Panc1 (cell line): ENCODE data around the gene MEF2A. TPM values are rescaled to one million over a fixed set of nuclear protein-coding genes. Genes with fewer than 3 reads are reported as not detected.

Experiments
- ATAC-seq: fragments of 200-7000 bp; cut with Tn5 transposase; 2 replicates; pipeline ENCODE4 v1.9.1; 2020; ENCODE audit warnings: mild to moderate bottlenecking, moderate library complexity
- BruUV-seq: library from RNA; stranded (reverse); fragments of 400-500 nt; replicated peaks from 2 replicates; lab custom pipeline; 2021; lab: Mats Ljungman, UMichigan
- CTCF ChIA-PET: fragments of 300-600 bp; sonication (Branson Sonifier 250); formaldehyde crosslinking; loops from one replicate; lab custom pipeline; 2022; ENCODE audit warnings: antibody characterized with exemption; lab: Charles Lee
- POLR2A ChIA-PET: fragments of 300-600 bp; sonication (Branson Sonifier 250); formaldehyde crosslinking; loops from one replicate; lab custom pipeline; 2022; ENCODE audit warnings: antibody characterized with exemption; lab: Charles Lee
- DNase-seq: peaks from one replicate; pipeline ENCODE4 v3.0.0-alpha.2; 2010; ENCODE audit warnings: low read depth, low spot score
- H3K27ac ChIP-seq: 2 replicates; pipeline ENCODE4 v1.5.1; 2011; ENCODE audit warnings: mild to moderate bottlenecking, low read length, inconsistent platforms
- H3K27me3 ChIP-seq: fragments of 200-500 bp; sonication (Bioruptor generic); 2 replicates; pipeline ENCODE4 v1.6.0; 2014; ENCODE audit warnings: low read length, inconsistent platforms; ENCODE audit not compliant: control insufficient read depth, insufficient read depth
- H3K36me3 ChIP-seq: fragments of 200-500 bp; sonication (Bioruptor generic); 2 replicates; pipeline ENCODE4 v1.5.1; 2014; ENCODE audit warnings: inconsistent platforms, mild to moderate bottlenecking, low read length, moderate library complexity; ENCODE audit not compliant: control insufficient read depth, insufficient read depth
- H3K4me1 ChIP-seq: 2 replicates; pipeline ENCODE4 v1.5.1; 2011; ENCODE audit warnings: inconsistent platforms, mild to moderate bottlenecking, low read length, moderate library complexity; ENCODE audit not compliant: control insufficient read depth, insufficient read depth
- H3K4me3 ChIP-seq, 2 experiments: 2 replicates each; pipeline ENCODE4 v1.5.1; 2011 to 2012; ENCODE audit warnings: low read depth in 2 of 2, low read length in 2 of 2, mild to moderate bottlenecking in 2 of 2, inconsistent platforms in 1 of 2, moderate library complexity in 1 of 2
- H3K9me3 ChIP-seq: fragments of 200-500 bp; sonication (Bioruptor generic); 2 replicates; pipeline ENCODE4 v1.5.1; 2014; ENCODE audit warnings: low read depth, mild to moderate bottlenecking, inconsistent platforms, low read length, moderate library complexity; ENCODE audit not compliant: control insufficient read depth, insufficient read depth
- CTCF ChIP-seq: fragments of 450-650 bp; IDR thresholded peaks from 2 replicates; pipeline ENCODE4 v1.5.1; 2017; ENCODE audit warnings: mild to moderate bottlenecking
- POLR2AphosphoS5 ChIP-seq: IDR thresholded peaks from 2 replicates; pipeline ENCODE4 v1.6.1; 2012; ENCODE audit warnings: mild to moderate bottlenecking, low read depth, low read length, moderate library complexity
- REST ChIP-seq, 2 experiments: IDR thresholded peaks; 2 replicates each; pipeline ENCODE4 v1.6.1; 2011 to 2012; ENCODE audit warnings: low read depth in 2 of 2, control low read depth in 1 of 2, low read length in 1 of 2, mild to moderate bottlenecking in 1 of 2, moderate library complexity in 1 of 2; ENCODE audit not compliant: insufficient read depth in 1 of 2
- SIN3A ChIP-seq: IDR thresholded peaks from 2 replicates; pipeline ENCODE4 v1.6.1; 2012; ENCODE audit warnings: low read depth, mild to moderate bottlenecking, low read length, moderate library complexity, borderline replicate concordance; ENCODE audit not compliant: insufficient read depth
- in situ Hi-C: cut with HindIII; loops from 2 replicates; pipeline ENCODE4 v1.10.0; 2016; ENCODE audit warnings: low sequenced_read_pairs, low pct_unique_long_range_greater_than_20kb
- intact Hi-C: fragments of 100-400 bp; cut with micrococcal nuclease; formaldehyde crosslinking; loops from one replicate; pipeline ENCODE4 v1.10.0; 2022; ENCODE audit not compliant: unreplicated experiment
- total RNA-seq: library from RNA; stranded (reverse); gene quantifications from one replicate; pipeline ENCODE4 v1.2.1, GENCODE V29; 2021; ENCODE audit not compliant: unreplicated experiment

The MEF2A gene
- total RNA-seq, 1 experiment from 2014 or later, result 31.1 TPM

- Histone ChIP-seq H3K27ac (no peak overlapping the region), H3K4me3 (no peak overlapping the region), H3K9me3 (no peaks in the 10 kb centered on the region), H3K4me1 (no peaks in the 10 kb centered on the region), H3K27me3 (no peaks in the 10 kb centered on the region), H3K36me3 (no peaks in the 10 kb centered on the region; the same call in 1 of the 2 replicates)
- in situ Hi-C loops (no loop called here), intact Hi-C loops (no loop called here)
- CTCF ChIA-PET, result no interaction called here
- BruUV-seq, result no TSS peak
- POLR2A ChIA-PET, result no interaction called here
- TF ChIP-seq REST (IDR thresholded peaks at IDR 0.05; ENCODE audit: insufficient read depth in 1 of 2, low read depth in 2 of 2, low read length in 1 of 2) (no peak), SIN3A (no peak)
- ATAC-seq (no peak), DNase-seq (no peak)
Observed at GRCh38 chr15:99656205-99656604, 90.4 kb downstream of the MEF2A start.

GRCh38 chr15:99657996-99658395 is 92.2 kb downstream of the MEF2A start:
- BruUV-seq, result no TSS peak
- no peak for DNase-seq
- no peaks in the 10 kb centered on the region for H3K4me1 ChIP-seq
- no peak overlapping the region for H3K27ac ChIP-seq
- ATAC-seq, result no peak
- H3K27me3 ChIP-seq, result no peaks in the 10 kb centered on the region
- ChIA-PET POLR2A (interaction anchor here (0.5 kb wide), 1 partner anchor 75 kb away, joined by 5 read pairs; the partner anchor contains the start of gene LYSMD4), CTCF (no interaction called here)
- intact Hi-C loops, result no loop called here
- in situ Hi-C loops, result no loop called here
- H3K4me3 ChIP-seq, result no peak overlapping the region
- no peaks in the 10 kb centered on the region; the same call in 1 of the 2 replicates for H3K36me3 ChIP-seq
- TF ChIP-seq REST (IDR thresholded peaks at IDR 0.05; ENCODE audit: insufficient read depth in 1 of 2, low read depth in 2 of 2, low read length in 1 of 2) (no peak), CTCF (no peak), SIN3A (no peak), POLR2AphosphoS5 (no peak)
- H3K9me3 ChIP-seq, result no peaks in the 10 kb centered on the region
